HG03095 (cell line): ENCODE data around the gene RAPGEF4.
"Not testable (repeated sequence)": the region's sequence is repeated elsewhere in the genome, so short reads cannot be mapped to it uniquely, and the experiment has no call there.

Experiments used
- ATAC-seq: cut with Tn5 transposase; IDR thresholded peaks from one replicate; pipeline ENCODE4 v1.9.1; 2021; ENCODE audit warnings: moderate library complexity; ENCODE audit not compliant: unreplicated experiment

The RAPGEF4 gene

DNA sequence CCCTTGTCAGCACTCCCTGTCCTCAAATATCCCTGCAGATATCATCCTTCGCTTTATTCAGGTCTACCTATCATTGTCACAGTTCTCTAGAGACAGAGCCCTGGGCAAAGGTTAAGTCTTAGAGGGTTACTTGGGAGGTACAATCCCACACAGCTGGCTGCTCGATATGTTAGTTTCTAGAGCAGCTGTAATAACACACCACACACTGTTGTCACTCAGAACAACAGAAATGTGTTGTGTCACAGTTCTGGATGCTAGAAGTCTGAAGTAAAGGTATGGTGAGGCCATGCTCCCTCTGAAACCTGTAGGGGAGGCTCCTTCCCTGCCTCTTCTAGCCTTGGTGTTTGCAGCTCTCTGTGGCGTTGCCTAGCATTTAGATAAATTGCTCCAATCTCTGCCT, 9.9 kb upstream of the RAPGEF4 start:
- ATAC-seq: no peak

- no peak for ATAC-seq
Measured at GRCh38 chr2:172726172-172726735, 9.4 kb upstream of the RAPGEF4 start.

DNA sequence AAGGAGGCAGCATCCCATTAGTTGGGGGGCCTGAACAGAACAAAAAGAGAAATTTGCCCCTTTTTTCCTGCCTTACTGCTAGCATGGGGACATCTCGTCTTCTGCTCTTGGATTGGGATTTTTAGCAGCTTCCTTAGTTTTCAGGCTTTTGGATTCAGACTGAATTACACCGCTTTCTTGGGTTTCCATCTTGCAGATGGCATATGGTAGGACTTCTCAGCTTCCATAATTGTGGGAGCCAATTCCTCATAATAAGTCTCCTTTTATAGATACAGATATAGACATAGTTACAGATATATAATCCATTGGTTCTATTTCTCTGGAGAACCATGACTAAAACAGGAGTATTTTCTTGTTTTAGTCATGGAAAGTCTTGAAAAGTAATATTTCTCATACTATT, 5.2 kb upstream of the RAPGEF4 start:
- ATAC-seq: no peak

GRCh38 chr2:172734711-172735581, 699 bp upstream of the RAPGEF4 start:
- ATAC-seq: no peak

GRCh38 chr2:172736424-172737174, 954 bp downstream of the RAPGEF4 start:
- ATAC-seq: no peak

GRCh38 chr2:172739661-172740266, 4.1 kb downstream of the RAPGEF4 start:
- no peak for ATAC-seq

DNA sequence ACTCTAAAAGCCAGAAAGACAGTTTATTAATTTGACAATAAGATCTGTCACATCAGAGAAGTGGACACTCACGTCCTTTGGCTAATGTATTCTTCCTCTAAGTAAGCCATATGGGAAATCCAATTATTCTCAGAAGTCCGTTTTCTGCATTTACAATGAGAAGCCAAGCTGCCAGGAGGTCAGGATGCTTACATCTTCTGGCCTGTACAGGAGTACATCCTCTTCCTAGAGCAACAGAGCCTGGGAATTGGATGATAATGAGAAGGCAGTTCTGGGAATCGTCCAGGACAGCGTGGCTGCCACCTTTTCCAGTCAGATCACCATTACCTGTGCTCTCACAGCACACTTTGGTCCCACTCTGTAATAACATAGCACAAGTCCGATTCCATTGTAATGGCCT, 5.2 kb downstream of the RAPGEF4 start:
- no peak for ATAC-seq

DNA sequence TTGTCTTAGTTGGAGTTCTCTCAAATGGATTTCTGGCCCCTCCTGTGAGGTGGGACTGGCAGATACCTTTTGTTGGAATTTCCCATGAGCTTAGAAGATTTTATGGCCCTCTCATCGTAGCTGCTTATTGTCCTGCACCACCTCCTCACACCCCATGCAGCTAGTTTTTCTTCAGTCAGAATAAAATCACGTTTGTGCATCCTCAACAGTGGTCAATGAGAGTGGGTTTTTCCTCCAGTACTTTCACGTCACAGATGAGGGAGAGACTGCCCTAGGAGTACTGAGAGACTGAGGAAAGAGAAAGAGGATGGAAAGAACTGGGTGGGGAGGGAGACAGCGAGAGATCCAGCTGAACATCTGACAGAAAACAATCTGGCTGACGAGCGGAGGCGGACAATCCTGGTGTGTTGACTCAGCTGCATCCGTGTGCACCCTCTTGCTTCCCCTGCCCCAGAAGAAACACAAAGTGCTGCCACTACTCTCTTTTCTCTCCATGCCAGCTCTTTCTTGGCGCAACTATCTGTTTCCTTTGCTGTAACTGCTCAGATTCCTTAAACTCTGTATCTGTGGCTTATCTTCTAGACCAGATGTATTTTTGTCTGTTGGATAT, 7.4 kb downstream of the RAPGEF4 start:
- ATAC-seq: no peak

DNA sequence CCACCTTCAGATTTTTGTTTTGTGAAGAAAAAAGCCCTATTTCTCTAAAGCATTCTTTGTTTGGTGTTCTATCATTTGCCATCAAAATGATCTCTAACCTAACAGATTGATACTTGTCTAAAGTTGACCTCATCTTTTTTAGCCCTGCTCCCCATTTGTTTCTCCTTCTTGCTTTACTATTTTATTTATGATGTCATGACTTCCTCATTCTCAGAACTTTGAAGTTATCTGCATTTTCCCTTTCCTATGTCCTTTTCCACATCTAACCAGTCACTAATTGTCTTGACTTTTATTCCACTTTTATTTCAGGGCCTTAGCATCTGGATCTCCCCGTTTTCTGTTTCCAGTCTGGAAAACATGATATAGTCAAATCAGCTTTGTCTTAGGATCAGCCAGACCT, 8.3 kb downstream of the RAPGEF4 start:
- no peak for ATAC-seq

DNA sequence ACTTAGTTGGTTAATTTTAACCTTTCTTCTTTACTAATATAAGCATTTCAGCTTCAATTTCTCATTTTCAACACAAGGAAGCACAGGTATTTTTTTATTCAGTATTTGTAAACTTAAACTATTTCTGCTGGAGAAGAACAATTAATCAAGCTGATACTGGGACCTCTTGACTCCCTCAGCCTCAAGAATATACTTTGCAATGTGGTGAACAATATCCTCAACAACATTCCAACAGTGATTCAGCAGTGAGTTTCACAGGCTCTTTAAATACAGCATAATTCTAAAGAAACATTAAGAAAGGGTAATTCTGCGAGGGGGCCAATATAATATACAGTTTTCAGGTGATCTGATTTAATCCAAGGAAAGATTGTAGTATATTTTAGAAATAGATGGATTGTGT, 10.0 kb downstream of the RAPGEF4 start:
- ATAC-seq: no peak

- ATAC-seq: not testable (repeated sequence)
Measured at GRCh38 chr2:172748543-172748942, 12.9 kb downstream of the RAPGEF4 start.

- ATAC-seq: no peak
Measured at GRCh38 chr2:172749388-172749787, 13.7 kb downstream of the RAPGEF4 start.

DNA sequence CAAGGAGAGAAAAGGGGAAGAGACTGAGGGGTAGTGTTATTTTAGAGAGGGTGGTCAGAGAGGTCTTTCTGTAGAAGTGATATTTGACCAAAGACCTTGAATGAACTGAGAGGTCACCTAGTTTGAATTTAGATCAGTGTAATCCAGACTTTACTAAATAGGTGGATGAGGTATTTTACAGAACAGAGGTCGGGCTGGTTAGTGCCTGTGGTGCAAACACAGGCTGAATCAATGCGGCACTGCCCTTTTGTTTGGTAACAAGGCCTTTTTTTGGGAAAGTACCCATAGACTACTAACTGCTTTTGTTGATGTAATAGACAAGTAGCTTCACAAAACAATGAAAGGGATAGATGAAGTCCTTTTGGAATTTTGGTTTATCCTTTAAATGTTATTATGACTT, 15.9 kb downstream of the RAPGEF4 start:
- no peak for ATAC-seq

DNA sequence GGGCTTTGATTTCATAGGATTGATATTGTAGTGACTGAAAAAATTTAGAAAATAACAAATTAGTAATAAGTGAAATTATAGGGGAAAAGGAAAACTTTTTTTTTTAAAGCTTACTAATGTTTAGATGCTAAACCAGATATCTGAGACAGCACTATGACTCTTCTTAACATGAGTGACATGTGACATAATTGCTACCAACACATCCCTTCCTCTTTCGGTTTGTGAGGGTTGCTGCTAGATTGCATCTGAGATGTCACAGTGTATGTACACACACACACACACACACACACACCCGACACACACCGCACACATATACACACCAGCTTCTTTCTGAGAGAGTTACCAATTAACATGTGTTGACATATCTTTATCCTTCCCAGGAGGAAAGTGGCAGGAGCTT, 18.0 kb downstream of the RAPGEF4 start:
- no peak for ATAC-seq

- no peak for ATAC-seq
Measured at GRCh38 chr2:172759441-172759840, 23.8 kb downstream of the RAPGEF4 start.

DNA sequence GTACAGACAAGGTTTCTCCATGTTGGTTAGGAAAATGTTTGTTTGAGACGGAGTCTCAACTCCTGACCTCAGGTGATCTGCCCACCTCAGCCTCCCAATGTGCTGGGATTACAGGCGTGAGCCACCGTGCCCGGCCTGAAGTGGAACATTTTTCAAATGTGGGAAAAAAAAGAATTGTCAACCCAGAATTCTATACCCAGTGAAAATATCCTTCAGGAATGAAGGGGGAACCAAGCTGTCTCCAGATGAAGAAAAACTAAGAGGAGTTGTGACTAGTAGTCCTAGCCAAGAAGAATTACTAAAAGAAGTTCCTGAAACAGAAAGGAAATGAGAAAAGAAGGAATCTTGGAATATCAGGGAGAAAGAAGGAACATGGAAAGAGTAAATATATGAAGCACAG, 25.7 kb downstream of the RAPGEF4 start:
- ATAC-seq: no peak

- ATAC-seq: no peak
Measured at GRCh38 chr2:172762574-172762973, 26.9 kb downstream of the RAPGEF4 start.

GRCh38 chr2:172763079-172763478, 27.4 kb downstream of the RAPGEF4 start:
- no peak for ATAC-seq

DNA sequence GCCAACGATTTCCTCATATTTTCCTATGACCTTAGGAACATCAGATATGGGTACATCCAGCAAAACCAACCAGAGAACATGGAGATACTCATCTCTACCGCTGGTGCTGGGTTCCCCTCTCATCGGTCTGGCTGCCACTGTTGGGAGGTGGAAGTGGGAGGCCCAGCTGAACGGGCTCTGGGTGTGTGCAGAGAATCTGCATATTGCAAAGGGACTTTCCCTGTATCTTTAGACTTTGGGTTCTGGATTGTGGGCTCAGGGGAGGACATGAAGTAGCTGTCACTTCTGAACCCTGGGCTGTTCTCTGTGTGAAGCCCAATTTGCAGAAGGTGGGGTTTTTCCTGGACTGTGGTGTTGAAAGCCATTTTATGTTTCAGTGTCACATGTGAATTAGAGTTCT, 30.0 kb downstream of the RAPGEF4 start:
- ATAC-seq: no peak

DNA sequence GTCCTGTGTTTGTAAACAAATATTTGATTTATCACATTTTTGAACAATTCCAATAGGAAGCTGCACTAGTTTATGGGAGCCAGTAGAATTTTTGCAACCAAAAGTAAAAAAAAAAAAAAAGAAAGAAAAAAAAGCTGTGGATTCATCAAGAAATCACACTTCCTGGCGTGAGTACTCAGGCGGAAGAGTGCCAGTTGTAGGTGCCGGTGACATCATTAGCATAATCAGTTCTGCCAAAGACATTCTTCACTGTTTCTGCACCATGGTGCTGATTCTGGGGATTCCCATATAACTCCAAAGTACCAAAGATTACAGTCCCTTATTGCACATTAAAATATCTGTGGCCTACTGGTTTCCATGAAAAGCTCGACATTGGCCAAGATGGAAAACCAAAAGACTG, 32.8 kb downstream of the RAPGEF4 start:
- no peak for ATAC-seq

DNA sequence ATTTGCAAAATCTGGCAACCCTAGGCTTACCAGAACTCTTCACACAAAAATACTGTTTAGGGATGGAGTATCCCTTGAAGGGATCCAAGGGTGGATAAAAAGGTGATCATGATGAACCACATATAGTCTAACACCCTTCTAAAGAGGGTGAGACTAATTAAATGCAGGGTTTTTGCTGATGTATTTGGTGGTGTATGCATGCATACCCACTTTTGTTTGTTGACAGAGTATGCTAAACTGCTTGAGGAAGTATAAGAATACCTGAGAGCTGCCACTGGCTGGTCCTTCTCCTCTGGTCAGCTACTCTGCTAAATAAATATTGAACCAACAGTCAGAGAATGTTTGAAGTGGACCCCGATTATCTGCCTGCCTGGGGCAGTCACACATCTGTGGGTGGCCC, 34.2 kb downstream of the RAPGEF4 start:
- ATAC-seq: no peak
